K562 (cell line): ENCODE results near the gene SF3A2. TPM values are rescaled to one million over a fixed set of nuclear protein-coding genes. Genes with fewer than 3 reads are reported as not detected.

Source experiments
- ATAC-seq: fragments of 200-7000 bp; cut with Tn5 transposase; 3 replicates; pipeline ENCODE4 v1.9.1; 2020; ENCODE audit warnings: moderate library complexity
- BruUV-seq: library from RNA; stranded (reverse); fragments of 400-500 nt; replicated peaks from 2 replicates; lab custom pipeline; 2021; lab: Mats Ljungman, UMichigan
- CTCF ChIA-PET: fragments of 300-600 bp; formaldehyde crosslinking; extraction: SDS; loops from one replicate; lab custom pipeline; 2021; ENCODE audit warnings: low intra/inter-chr PET ratio; lab: Yijun Ruan, JAX
- POLR2A ChIA-PET: fragments of 300-600, 350-650 bp; sonication (Branson Sonifier 250); formaldehyde crosslinking; extraction: SDS; loops from one replicate; lab custom pipeline; 2021; ENCODE audit warnings: antibody characterized with exemption, inconsistent platforms; lab: Yijun Ruan, JAX
- DNase-seq, 4 experiments: peaks; one replicate each; pipeline versions ENCODE4 v3.0.0 to v3.0.0-alpha.2; 2011 to 2018; ENCODE audit warnings: low spot score in 3 of 4, mixed read lengths in 3 of 4; ENCODE audit errors: extremely low read depth in 1 of 4
- FAIRE-seq: peaks from 2 replicates; lab custom pipeline; 2011; peaks lifted over from hg19 to GRCh38; lab: Jason Lieb, UNC
- H2AFZ ChIP-seq: 2 replicates; pipeline ENCODE4 v1.6.0; 2011; ENCODE audit warnings: low read depth, low read length, control low read depth, inconsistent platforms
- H3K27ac ChIP-seq: fragments of 200-600 bp; 3 replicates; pipeline ENCODE4 v1.8.0; 2011; ENCODE audit warnings: low read depth, mild to moderate bottlenecking, control low read depth, inconsistent platforms, low read length, moderate library complexity, mixed read lengths; ENCODE audit errors: extremely low read depth
- H3K27me3 ChIP-seq, 2 experiments: fragments of 300-600 bp in 1 of 2; 2 replicates in 1 of 2; 3 replicates in 1 of 2; pipeline versions ENCODE4 v1.6.0 to v1.8.0; 2011; ENCODE audit warnings: inconsistent platforms in 2 of 2, low read length in 2 of 2, mild to moderate bottlenecking in 1 of 2, mixed read lengths in 1 of 2, moderate library complexity in 1 of 2; ENCODE audit not compliant: control insufficient read depth in 2 of 2, insufficient read depth in 2 of 2
- H3K36me3 ChIP-seq: fragments of 300-600 bp; 3 replicates; pipeline ENCODE4 v1.8.0; 2011; ENCODE audit warnings: mild to moderate bottlenecking, low read length, inconsistent platforms; ENCODE audit not compliant: control insufficient read depth, insufficient read depth
- H3K4me1 ChIP-seq, 2 experiments: fragments of 200-600 bp in 1 of 2; replicated peaks in 1 of 2; 2 replicates in 1 of 2; 3 replicates in 1 of 2; pipeline versions ENCODE4 v1.5.1 to v1.8.0; 2011; ENCODE audit warnings: inconsistent platforms in 2 of 2, low read length in 2 of 2, mild to moderate bottlenecking in 1 of 2, mixed read lengths in 1 of 2, moderate library complexity in 1 of 2; ENCODE audit not compliant: control insufficient read depth in 2 of 2, insufficient read depth in 2 of 2
- H3K4me2 ChIP-seq: 2 replicates; pipeline ENCODE4 v1.6.1; 2011; ENCODE audit warnings: low read length, control low read depth, inconsistent platforms, mixed read lengths; ENCODE audit not compliant: insufficient read depth
- H3K4me3 ChIP-seq: fragments of 200-600 bp; sonication (generic), shearing (Covaris generic); 2 replicates; pipeline ENCODE4 v1.5.1; 2016; ENCODE audit warnings: control low read depth, inconsistent platforms
- H3K79me2 ChIP-seq: fragments of 200-600 bp; 3 replicates; pipeline ENCODE4 v1.8.0; 2011; ENCODE audit warnings: low read length, inconsistent platforms; ENCODE audit not compliant: control insufficient read depth, insufficient read depth
- H3K9ac ChIP-seq, 2 experiments: 2 replicates each; pipeline versions ENCODE4 v1.6.0 to v1.6.1; 2011; ENCODE audit warnings: low read depth in 2 of 2, low read length in 2 of 2, control low read depth in 1 of 2, inconsistent platforms in 1 of 2, mild to moderate bottlenecking in 1 of 2, mixed read lengths in 1 of 2; ENCODE audit not compliant: insufficient read depth in 1 of 2
- H3K9me1 ChIP-seq: one replicate; pipeline ENCODE4 v1.6.0; 2011; ENCODE audit warnings: inconsistent platforms, mild to moderate bottlenecking, low read length, moderate library complexity; ENCODE audit not compliant: control insufficient read depth, insufficient read depth
- H3K9me3 ChIP-seq: replicated peaks from 2 replicates; pipeline ENCODE4 v1.5.1; 2011; ENCODE audit warnings: low read depth, low read length, inconsistent platforms; ENCODE audit not compliant: control insufficient read depth, insufficient read depth
- H4K20me1 ChIP-seq: replicated peaks from 2 replicates; pipeline ENCODE4 v1.6.1; 2011; ENCODE audit warnings: low read length, inconsistent platforms, mixed read lengths; ENCODE audit not compliant: control insufficient read depth, insufficient read depth
- BCOR ChIP-seq: fragments of 450-650 bp; IDR thresholded peaks from 2 replicates; pipeline ENCODE4 v1.6.1; 2016
- HCFC1 ChIP-seq: IDR thresholded peaks from 2 replicates; pipeline ENCODE4 v1.6.1; 2012; ENCODE audit warnings: low read depth, low read length, improper control_type of control experiment
- HNRNPL ChIP-seq: fragments of 200-400 bp; formaldehyde crosslinking; IDR thresholded peaks from 2 replicates; pipeline ENCODE4 v1.6.1; 2017; ENCODE audit warnings: low read depth, mild to moderate bottlenecking, low read length
- NEUROD1 ChIP-seq: fragments of 150-350 bp; IDR thresholded peaks from 2 replicates; pipeline ENCODE4 v1.6.1; 2014; ENCODE audit warnings: borderline replicate concordance, low read length, low read depth; ENCODE audit not compliant: partially characterized antibody
- ZNF121 ChIP-seq: sonication (generic); formaldehyde crosslinking; conservative IDR thresholded peaks from 2 replicates; pipeline ENCODE4 v1.8.0; 2022; ENCODE audit warnings: missing genetic modification reagents
- ZNF551 ChIP-seq: fragments of 250-450 bp; sonication (Bioruptor Pico); IDR thresholded peaks from 2 replicates; pipeline ENCODE4 v1.5.0; 2021; ENCODE audit warnings: mild to moderate bottlenecking, moderate library complexity
- WGBS: fragments of 100-300 bp; shearing (Covaris generic); methylation state at CpG from one replicate; pipeline ENCODE4 v1.1.6; 2016; ENCODE audit warnings: low coverage, mixed read lengths; ENCODE audit not compliant: insufficient coverage; ENCODE audit errors: missing lambda C conversion rate; 5-methylcytosine and 5-hydroxymethylcytosine counted together
- in situ Hi-C: fragments of 300-500 bp; cut with MboI; formaldehyde crosslinking; loops from 4 replicates; pipeline ENCODE4 v1.15.0; 2018; ENCODE audit warnings: inconsistent platforms, mixed read lengths
- intact Hi-C: fragments of 100-400 bp; cut with micrococcal nuclease; formaldehyde crosslinking; loops from 2 replicates; pipeline ENCODE4 v1.14.2; 2022
- polyA plus RNA-seq, 8 experiments: library from polyadenylated mRNA; depleted of rRNA in 4 of 8; stranded (reverse) in 5 of 8; unstranded in 3 of 8; fragments of >200 nt; fragmentation: Nextera tagmentation in 2 of 8; fragmentation: Illumina TruSeq in 1 of 8; extraction: Ambion mirVana in 2 of 8; extraction: Trizol in 1 of 8; gene quantifications; 2 replicates each; pipeline versions ENCODE4 v1.2.1 to v1.2.3, GENCODE V29; 2011 to 2014; ENCODE audit warnings: inconsistent platforms in 1 of 8, missing spikeins in 1 of 8
- total RNA-seq, 7 experiments: library from RNA; depleted of rRNA in 6 of 7; stranded (reverse); fragments of >200 nt in 6 of 7; fragmentation: Illumina TruSeq in 2 of 7; extraction: Trizol in 2 of 7; gene quantifications; 2 replicates each; pipeline versions ENCODE4 v1.2.1 to v1.2.3, GENCODE V29; 2011 to 2021; ENCODE audit warnings: low replicate concordance in 1 of 7

SF3A2 gene
- total and polyA plus RNA-seq, 9 of the 15 experiments (the other 6 are each of a cell fraction or from before 2014, with no cell fraction given): 0.17 to 194 (median 22.8) TPM

GRCh38 chr19:2282862-2283237, 46.2 kb downstream of the SF3A2 start:
- Histone ChIP-seq H3K4me3 (no peak overlapping the region), H2AFZ (no peak overlapping the region), H3K4me2 (no peak overlapping the region), H3K9me3 (no peaks in the 10 kb centered on the region), H3K27me3 (no peaks in the 10 kb centered on the region), H3K4me1 (peaks cover 0 to 27% of the 10 kb centered on the region in 2 experiments; a peak in 3 of 5 replicates), H3K79me2 (no peaks in the 10 kb centered on the region), H3K36me3 (no peaks in the 10 kb centered on the region), H3K27ac (no peak overlapping the region), H3K9me1 (no peaks in the 10 kb centered on the region), H3K9ac (no peak overlapping the region; a peak in 1 of 4 replicates), H4K20me1 (no peaks in the 10 kb centered on the region)
- FAIRE-seq (no peak), ATAC-seq (no peak), DNase-seq (no peak)
- intact Hi-C loops: no loop called here
- ChIA-PET POLR2A (interaction anchor here (0.6 to 1.4 kb wide), 6 partner anchors 9 to 189 kb away, joined by 3 to 5 read pairs (median 3); no protein-coding TSS in a partner anchor), CTCF (no interaction called here)
- TF ChIP-seq HCFC1 (no peak), ZNF121 (CRISPR knock-in tag) (peak; percentile 91), NEUROD1 (no peak)
- 76% methylated on average over 11 of the region's 11 CpGs for WGBS
- in situ Hi-C loops: loop anchor here (5.0 kb wide), 1 partner anchor 104 kb away; no protein-coding TSS in a partner anchor
- no TSS peak for BruUV-seq

- no peaks in the 10 kb centered on the region for H3K27me3 ChIP-seq
- no TSS peak for BruUV-seq
- no peak overlapping the region for H3K9ac ChIP-seq
- H3K4me3 ChIP-seq: no peak overlapping the region
- ChIA-PET POLR2A (interaction anchor here (0.6 to 0.7 kb wide), 3 partner anchors 15 to 133 kb away, joined by 3 to 4 read pairs (median 3); no protein-coding TSS in a partner anchor), CTCF (no interaction called here)
- no peak overlapping the region for H3K27ac ChIP-seq
- DNase-seq (no peak), FAIRE-seq (no peak), ATAC-seq (no peak)
- no peak overlapping the region for H3K4me2 ChIP-seq
- H3K4me1 ChIP-seq: peaks cover 4 to 32% of the 10 kb centered on the region in 2 experiments
- no peaks in the 10 kb centered on the region for H3K79me2 ChIP-seq
- H3K36me3 ChIP-seq: no peaks in the 10 kb centered on the region
- intact Hi-C loops: no loop called here
- no peaks in the 10 kb centered on the region for H3K9me3 ChIP-seq
- in situ Hi-C loops: loop anchor here (5.0 kb wide), 1 partner anchor 103 kb away; no protein-coding TSS in a partner anchor
- no peak overlapping the region for H2AFZ ChIP-seq
- 77% methylated on average over 8 of the region's 8 CpGs for WGBS
- H4K20me1 ChIP-seq: no peaks in the 10 kb centered on the region
- peaks cover 2% of the 10 kb centered on the region for H3K9me1 ChIP-seq
- TF ChIP-seq ZNF121 (CRISPR knock-in tag): peak; percentile 99
- 0 out of 2 replicates have a peak, but pooled peaks have one; percentile 8 for TF ChIP-seq BCOR
- no peak for TF ChIP-seq ZNF551 (CRISPR knock-in tag)
- TF ChIP-seq HNRNPL: no peak
Observed at GRCh38 chr19:2283835-2284507, 47.3 kb downstream of the SF3A2 start.
